HG02981 (cell line): ENCODE results near the gene KIF3B.
A peak's percentile ranks its signal among the peaks of the same experiment; 100 is the strongest.
"Not testable (repeated sequence)": the region's sequence is repeated elsewhere in the genome, so short reads cannot be mapped to it uniquely, and the experiment has no call there.

Source experiments
- ATAC-seq: cut with Tn5 transposase; IDR thresholded peaks from one replicate; pipeline ENCODE4 v1.9.1; 2021; ENCODE audit warnings: mild to moderate bottlenecking, moderate library complexity; ENCODE audit not compliant: unreplicated experiment

Gene KIF3B

GRCh38 chr20:32327087-32327681, 49.7 kb downstream of the KIF3B start:
- no peak for ATAC-seq

- no peak for ATAC-seq
Observed at GRCh38 chr20:32329817-32330554, 52.5 kb downstream of the KIF3B start.

DNA sequence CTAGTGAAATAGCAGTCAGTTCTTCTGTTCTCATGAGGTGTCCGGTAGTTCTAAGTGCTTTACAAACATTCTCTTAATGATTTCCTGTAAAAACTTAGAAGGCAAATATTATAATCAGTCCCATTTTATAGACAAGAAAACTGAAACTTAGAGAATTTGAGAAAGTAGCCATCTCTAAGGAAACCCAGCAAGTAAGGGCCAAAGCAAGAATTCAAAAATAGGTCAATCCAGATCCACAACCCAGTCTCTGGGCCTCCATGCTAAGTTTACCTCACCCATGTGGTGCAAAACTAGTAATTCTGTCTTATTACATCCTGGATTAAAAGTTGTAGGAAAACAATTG, 53.1 kb downstream of the KIF3B start:
- ATAC-seq = no peak

DNA sequence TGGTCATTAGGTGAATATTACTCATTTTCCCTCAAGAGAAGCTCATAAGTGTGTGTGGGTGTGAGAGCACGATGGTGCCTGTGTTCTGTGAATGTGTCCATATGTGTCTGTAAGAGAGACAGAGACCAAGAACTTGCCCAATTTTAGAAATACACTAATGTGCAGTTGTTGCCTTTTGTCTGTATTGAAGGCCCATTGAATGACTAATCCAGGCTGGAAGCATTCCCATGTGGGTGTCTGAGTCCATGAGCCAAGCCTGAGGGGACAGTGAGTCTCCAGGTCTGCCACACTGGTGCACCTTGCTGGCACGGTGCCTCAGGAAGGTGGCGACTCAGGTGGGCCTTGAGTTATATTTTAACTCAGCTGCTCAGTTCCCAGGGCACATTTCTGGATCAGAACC, 55.2 kb downstream of the KIF3B start:
- ATAC-seq = no peak

GRCh38 chr20:32333181-32333987, 55.9 kb downstream of the KIF3B start:
- peak; percentile 59 for ATAC-seq

DNA sequence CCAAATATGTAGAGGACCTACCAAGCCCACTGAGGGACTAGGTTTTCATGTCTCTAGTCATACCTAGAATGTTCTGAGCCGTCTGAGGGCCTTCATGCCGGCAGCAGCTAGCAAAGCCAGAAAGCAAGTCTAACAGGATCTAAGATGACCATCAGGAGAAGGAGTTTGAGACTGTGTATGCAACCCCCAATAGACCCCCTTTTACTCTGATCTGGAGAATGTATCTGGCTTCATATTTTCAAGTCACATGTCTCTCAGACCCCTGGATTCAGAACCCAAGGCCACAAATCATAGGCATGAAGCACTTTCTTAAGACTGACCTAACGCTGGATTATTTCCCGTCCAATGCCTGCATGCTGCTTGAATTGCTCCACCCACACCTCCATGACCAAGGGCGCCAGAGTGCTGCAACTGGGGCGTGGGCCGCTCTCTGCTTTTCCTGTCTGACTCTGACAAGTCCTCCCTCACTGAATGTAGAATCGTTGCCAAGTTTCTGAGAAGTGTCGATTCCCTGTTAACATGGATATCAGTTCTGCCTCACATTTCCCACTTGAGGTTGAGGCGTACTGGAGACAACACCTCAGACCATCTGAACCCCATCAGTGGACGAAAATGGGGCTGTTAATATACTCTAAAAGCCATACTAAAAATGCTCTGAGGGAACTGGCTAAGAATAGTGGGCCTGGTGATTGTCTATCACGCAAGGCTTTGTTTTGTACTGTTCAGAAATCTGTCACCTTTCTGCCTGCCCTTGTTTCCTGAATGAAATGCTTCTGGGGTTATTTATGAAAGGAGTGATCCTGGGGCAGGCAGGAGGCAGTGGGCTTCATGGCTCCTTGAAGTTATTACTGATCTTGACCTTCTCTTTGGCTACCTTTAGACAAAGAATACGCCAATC, 56.8 kb downstream of the KIF3B start:
- peak; percentile 8 for ATAC-seq

GRCh38 chr20:32336918-32337347, 59.5 kb downstream of the KIF3B start:
- no peak for ATAC-seq

DNA sequence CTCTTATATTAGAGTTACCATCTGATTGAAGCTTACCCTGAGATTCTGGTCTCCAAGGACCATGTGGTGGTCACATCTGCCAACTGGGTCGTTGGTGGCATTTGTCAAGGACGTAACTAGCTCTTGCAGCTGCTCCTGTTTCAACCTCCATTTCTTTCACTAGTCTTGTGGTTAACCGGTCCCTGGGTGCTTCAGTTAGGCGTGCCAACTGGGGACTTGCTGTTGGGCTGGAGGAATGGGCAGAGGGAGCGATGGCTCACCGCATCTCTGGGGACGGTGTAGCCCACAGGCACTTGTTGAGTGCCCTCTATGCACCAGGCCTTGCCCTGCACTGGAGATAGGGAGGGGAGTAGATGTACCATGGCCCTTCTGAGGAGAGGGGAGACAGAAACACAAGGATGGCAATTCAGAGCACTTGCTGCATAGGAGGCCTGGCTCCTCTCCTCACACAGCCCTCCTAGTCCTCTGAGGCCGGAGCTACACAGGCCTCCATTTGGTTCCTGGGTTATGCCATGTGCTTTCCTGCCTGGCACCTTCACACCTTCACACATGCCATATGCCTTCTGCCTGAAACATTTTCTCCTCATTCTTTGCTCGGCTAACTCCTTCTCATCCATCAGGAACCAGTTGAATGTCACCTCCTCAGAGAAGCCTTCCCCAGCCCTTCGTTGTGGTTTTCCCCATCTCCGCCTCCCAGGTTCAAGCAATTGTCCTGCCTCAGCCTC, 60.6 kb downstream of the KIF3B start:
- no peak for ATAC-seq

DNA sequence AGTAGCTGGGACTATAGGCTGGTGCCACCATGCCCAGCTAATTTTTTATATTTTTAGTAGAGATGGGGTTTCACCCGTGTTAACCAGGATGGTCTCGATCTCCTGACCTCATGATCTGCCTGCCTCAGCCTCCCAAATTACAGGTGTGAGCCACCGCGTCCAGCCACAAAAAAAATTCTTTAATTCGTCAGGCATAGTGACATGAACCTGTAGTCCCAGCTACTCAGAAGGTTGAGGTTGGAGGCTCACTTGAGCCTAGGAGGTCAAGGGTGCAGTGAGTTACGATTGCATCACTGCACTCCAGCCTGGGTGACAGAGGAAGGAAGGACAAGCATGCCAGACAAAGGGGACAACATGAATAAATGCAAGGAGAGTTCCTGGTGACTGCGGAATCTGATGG, 61.2 kb downstream of the KIF3B start:
- no peak for ATAC-seq

DNA sequence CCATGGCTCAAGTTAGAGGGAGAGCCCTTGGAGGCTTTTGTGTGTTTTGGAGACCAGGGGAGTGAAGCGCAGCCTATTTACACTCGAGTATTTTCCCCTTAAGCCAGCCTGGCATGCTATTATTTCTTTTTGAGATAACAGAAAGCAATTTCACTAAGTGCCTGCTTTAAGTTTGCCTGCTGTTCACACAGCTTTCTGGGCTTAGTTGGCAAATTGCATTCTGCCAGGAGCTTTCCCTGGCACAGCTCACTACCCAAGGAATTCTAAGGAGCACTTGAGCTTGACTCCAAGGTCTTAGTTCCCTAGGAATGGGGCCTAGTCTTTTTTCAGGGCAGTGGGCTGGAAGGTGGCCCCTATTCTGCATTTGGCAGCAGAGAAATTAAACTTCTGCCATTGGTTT, 61.7 kb downstream of the KIF3B start:
- ATAC-seq = no peak

- ATAC-seq = not testable (repeated sequence)
Observed at GRCh38 chr20:32341053-32341452, 63.6 kb downstream of the KIF3B start.

DNA sequence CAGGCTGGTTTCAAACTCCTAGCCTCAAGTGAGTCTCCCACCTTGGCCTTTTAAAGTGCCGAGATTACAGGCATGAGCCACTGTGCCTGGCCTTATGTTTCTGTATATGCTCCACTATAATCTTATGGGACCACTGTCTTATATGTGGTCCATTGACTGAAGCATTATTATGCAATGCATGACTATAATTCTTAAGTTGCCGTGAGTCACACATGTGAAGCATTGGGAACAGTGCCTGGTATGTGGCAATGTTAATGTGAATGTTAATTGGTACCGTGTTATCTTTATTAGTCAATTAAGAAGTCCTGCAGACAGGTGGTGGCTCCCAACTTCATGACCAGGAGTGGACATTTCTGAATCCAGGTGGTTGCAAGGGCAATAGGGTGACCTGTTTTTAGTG, 66.0 kb downstream of the KIF3B start:
- ATAC-seq = no peak

DNA sequence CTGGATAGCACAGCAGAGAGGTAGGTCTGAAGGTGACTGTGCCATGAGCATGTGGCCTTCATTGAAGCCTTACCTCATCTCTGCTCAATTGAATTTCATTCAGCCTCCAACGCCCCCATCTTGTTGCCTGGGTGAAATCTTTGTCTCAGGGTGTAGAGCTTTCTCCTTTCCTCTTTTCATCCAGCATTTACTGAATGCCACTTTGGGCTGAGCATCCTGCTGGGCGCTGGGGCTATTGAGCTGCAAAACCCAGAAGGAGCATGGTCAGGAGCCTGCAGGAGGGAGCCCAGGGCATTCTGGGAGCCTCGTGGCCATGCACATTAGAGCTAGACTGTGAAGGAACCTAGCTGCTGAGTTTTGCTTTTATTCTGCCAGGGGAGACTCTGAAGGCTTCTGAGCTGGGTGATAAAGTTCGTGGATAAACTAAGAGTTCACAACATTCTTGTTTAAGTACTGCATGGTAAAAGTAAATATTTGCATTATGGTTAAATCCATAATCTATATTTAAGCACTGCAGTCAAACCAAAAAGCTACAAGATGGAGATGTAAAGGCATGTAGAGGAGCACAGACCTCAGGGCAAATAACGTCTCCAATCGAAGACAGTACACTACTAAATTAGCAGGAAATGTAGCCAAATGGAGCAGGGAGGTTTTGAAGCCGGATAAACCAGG, 67.5 kb downstream of the KIF3B start:
- no peak for ATAC-seq

DNA sequence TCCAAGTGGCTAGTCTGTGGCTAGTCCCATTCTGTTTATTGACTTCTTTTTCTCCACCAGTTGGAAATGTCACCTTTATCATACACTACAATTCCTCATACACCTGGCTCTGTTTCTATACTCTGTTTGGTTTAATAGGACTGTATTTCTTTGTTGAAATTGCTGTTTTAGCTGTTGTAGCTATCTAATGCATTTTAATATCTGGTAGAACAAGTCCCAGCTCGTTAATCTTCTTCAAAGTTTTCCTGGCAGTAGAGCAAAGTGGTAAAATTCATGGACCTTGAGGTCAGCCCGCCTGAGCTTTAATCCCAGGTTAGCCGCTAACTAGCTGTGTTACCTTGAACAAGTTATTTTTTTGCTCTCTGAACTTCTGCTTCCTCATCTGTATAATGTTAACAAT, 70.8 kb downstream of the KIF3B start:
- no peak for ATAC-seq

- ATAC-seq = no peak
Observed at GRCh38 chr20:32350421-32350820, 73.0 kb downstream of the KIF3B start.

DNA sequence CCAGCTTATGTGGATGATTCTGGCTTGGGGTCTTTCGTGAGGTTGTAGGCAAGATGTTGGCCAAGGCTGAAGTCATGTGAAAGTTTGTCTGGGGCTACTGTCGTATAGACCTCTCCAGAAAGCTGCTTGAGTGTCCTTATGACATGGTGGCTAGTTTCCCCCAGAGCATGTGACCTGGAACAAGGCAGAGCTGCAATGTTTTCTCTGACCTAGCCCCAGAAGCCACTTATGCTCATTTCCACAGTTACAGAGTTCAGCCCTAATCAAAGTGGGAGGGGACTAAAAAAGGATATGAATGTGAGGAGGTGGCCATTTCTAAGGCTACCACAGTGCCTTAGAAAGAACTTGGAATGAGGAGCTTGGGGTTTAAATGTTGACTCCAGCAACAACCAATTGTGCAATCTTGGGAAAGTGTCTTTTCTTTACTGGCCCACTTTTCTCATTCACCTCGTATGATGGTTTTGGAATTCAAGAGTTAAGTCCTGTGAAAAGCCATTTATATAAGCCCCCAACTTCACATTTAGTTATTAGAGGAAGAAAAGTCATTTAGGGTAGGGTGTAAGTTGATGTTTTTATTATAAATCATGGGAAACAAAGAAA, 74.8 kb downstream of the KIF3B start:
- no peak for ATAC-seq

DNA sequence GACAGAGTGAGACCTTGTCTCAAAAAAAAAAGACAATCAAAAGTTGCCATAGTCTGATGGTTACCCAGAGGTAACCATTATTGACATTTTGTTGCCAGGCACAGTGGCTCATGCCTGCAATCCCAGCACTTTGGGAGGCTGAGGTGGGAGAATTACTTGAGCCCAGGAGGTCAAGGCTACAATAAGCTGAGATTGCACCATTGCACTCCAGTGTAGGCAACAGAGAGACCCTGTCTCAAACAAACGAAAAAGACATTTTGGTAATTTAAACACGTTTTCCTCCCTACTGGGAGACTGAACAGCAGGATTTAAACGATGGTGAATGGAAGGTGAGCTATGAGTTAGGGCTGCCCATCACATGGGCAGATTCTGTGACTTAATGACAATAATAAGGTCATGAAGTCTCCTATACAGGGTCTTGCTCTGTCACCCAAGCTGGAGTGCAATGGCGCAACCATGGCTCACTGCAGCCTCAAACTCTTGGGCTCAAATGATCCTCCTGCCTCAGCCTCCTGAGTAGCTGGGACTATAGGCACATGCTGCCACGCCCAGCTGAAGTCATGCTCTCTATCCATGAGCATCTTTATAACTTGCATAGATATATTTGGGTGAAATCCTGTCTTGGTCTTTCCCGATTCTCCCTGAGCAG, 76.5 kb downstream of the KIF3B start:
- ATAC-seq = no peak

- ATAC-seq = no peak
Observed at GRCh38 chr20:32354592-32355416, 77.4 kb downstream of the KIF3B start.
